Dedifferentiated amniotic fluid mesenchymal stem cell (primary cell): Measurements from ENCODE around the gene GARS1.
"Not testable (repeated sequence)": the region's sequence is repeated elsewhere in the genome, so short reads cannot be mapped to it uniquely, and the experiment has no call there.

Experiments
- DNase-seq: peaks from one replicate; pipeline ENCODE4 v3.0.0-alpha.2; 2016; ENCODE audit errors: extremely low spot score

GARS1 gene

GRCh38 chr7:30594540-30595435 is at the start of gene GARS1:
TSS of gene GARS1 (plus strand) at chr7:30594878. CDS start at chr7:30594922, 44 bp downstream.
- DNase-seq, result peak; percentile 81

DNA sequence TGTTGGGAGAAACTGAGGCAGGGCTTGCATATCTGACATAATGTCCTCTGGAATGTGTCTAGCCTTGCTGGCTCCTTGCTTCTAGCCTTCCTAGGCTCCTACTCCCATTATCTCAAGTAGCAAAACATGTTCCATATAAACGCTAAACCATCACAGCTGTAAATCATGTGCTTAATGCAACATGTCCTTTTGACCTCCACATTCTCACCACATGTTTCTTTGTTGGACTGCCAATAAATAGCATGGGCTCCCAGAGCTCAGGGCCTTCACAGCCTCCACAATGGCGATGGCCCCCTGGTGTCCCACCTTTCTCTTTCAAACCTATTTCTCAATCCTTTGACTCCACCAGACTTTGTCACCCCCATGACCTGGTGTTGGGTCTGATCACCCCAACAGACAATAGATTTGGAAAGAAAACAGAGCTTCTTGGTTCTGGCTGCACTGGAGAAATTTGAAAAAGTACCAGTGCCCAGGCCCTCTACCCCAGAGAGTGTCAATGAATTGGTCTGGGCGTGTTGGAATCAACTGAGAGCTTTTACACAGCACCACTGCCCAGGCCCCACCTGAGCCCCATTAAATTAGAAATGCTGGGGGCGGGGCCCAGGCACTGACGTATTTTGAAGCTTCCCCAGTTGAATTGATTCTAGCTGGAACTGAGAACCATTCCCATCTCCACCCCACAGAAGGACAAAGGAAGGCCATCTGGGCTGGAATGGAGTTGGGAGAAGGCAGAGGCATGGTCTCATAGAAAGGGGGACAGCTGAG is 48.7 kb upstream of the GARS1 start:
- DNase-seq, result no peak

GRCh38 chr7:30546596-30546995 is 48.1 kb upstream of the GARS1 start:
- DNase-seq, result no peak

DNA sequence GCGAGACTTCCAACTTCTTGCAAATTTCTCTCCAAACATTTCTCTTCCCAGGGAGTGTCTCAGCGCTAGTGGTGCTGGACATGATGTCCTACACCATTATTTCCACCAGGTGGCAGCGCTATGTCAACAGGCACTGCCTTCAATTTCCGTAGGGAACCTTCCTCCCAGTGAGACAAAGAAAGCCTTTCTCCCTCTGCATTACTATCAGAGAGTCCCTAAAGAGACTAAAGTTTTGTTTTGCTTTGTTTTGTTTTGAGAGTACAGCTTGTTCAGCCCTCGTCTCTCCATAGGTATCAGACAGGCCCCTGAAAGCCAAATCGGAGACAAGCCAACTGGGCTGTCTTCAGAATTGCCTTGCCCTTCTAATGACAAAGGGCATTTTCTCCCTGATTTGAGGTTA is 45.8 kb upstream of the GARS1 start:
- peak; percentile 71 for DNase-seq

DNA sequence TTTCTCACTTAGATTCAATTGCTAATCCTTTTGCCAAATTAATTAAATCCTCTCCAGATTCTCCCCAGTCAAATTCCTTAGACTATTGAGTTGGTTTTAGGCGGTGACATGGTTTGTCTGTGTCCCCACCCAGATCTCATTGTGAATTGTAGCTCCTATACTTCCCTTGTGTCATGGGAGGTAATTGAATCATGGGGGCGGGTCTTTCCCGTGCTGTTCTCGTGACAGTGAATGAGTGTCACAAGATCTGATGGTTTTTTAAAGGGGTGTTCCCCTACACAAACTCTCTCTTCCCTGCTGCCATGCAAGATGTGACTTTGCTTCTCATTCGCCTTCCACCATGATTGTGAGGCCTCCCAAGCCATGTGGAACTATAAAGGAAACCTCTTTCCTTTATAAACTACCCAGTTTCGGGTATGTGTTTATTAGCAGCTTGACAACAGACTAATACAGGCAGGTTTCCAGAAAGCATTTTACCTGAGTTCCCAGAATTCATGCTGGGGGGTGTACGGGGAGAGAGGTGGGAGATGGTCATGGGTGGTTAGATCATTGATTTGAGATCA is 44.7 kb upstream of the GARS1 start:
- DNase-seq, result no peak

DNA sequence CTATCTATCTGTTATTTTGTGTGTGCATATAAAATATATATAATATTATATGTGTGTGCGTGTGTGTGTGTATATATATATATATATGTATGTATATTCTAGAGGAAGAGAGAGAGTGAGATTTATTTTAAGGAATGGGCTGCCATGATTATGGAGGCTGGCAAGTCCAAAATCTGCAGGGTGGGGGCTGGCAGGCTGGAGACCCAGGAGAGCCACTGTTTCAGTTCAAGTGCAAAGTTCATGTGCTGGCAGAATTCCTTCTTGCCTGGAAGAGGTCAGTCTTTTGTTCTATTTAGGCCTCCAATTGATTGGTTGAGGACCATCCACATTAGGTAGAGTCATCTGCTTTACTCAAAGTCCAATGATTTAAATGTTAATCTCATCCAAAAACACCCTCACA is 42.3 kb upstream of the GARS1 start:
- DNase-seq, result no peak

DNA sequence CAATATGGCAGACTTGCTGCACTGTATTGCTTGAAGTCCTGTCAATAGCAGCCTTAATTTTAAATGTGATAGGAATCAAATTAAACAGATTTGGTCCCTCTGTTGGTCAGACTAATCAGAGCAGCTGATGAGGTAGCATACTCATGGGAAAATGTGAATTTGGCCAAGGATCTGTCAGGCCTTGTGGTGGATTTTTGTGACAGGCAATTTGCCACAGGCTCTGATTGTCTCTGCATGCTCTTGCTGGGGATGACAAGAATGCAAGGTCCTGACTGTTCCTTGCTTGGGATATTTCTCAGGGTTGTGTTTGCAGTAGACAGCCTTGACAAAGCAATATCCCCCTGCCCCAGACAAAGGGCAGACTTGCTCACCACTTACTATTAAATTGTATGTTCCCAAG is 41.5 kb upstream of the GARS1 start:
- no peak for DNase-seq

GRCh38 chr7:30553546-30553945 is 41.1 kb upstream of the GARS1 start:
- DNase-seq, result no peak

DNA sequence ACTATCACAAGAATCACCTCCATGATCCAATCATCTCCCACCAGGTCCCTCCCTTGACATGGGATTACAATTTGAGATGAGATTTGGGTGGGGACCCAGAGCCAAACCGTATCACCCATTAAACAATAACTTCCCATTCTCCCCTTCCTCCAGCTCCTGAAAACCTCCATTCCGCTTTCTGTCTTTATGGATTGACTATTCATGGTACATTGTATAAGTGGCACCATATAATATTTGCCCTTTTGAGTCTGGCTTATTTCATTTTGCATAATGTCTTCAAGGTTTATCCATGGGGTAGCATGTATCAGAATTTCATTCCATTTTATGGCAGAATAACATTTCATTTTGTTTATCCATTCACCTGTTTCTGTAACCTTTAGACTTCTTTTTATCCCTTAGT is 39.2 kb upstream of the GARS1 start:
- no peak for DNase-seq

GRCh38 chr7:30556840-30557239 is 37.8 kb upstream of the GARS1 start:
- DNase-seq, result no peak

DNA sequence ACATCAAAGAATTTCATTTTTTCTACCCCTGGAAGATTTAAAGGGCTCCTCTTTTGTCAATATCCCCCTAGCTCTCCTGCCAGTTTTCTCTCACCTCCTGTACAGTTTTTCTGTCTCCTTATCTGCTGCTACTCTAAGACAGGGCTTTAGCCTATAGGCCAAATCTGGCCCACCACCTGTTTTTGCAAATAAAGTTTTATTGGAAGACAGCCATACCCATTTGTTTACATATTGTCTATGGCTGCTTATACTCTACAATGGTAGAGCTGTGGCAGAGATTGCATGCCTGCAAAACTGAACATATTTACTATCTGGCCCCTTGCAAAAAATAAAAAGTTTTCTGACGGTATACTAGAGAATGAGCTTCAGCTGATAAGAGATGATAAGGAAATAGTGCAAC is 37.4 kb upstream of the GARS1 start:
- DNase-seq, result no peak

GRCh38 chr7:30559611-30560010 is 35.1 kb upstream of the GARS1 start:
- peak; percentile 57 for DNase-seq

- no peak for DNase-seq
These were observed 33.3 kb upstream of the GARS1 start for GRCh38 chr7:30561389-30561788.

GRCh38 chr7:30562498-30562897 is 32.2 kb upstream of the GARS1 start:
- DNase-seq, result no peak

- no peak for DNase-seq
These were observed 31.8 kb upstream of the GARS1 start for GRCh38 chr7:30562909-30563308.

DNA sequence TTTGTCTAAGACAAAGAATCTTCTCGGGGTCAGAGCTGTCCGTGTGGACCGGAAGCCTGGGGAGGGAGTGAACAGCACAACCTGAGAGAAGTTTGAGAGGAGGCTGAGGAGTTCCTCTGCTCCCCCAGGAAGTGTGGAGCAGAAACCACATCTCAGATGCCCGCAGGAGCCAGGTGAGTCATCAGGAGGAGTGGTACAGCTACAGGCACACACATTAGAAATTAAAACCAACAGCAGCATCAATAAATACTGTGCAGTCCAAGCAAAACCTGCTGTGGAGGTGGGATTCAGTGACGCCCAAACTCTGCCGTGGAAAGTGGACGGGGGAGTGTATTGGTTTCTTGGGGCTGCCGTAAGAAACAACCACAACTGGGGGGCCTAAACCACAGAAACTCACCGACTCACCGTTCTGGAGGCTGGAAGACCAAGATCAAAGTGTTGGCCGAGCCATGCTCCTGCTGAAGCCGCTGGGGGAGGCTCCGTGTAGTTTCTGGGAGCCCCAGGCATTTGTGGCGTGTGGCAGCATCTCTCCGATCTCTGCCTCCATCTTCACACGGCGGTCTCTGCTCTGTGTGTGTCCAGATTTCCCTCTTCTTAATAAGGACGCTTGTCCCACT is 31.2 kb upstream of the GARS1 start:
- no peak for DNase-seq

- peak; percentile 76 for DNase-seq
These were observed 30.3 kb upstream of the GARS1 start for GRCh38 chr7:30564243-30564892.

- DNase-seq, result no peak
These were observed 28.1 kb upstream of the GARS1 start for GRCh38 chr7:30566596-30566995.

- DNase-seq, result no peak
These were observed 27.6 kb upstream of the GARS1 start for GRCh38 chr7:30567081-30567480.

- not testable (repeated sequence) for DNase-seq
These were observed 24.4 kb upstream of the GARS1 start for GRCh38 chr7:30570238-30570637.

GRCh38 chr7:30572212-30572841 is 22.4 kb upstream of the GARS1 start:
- no peak for DNase-seq
